Epithelial cell of esophagus (primary cell): Measurements from ENCODE around the gene ATXN1.
A peak's percentile ranks its signal among the peaks of the same experiment; 100 is the strongest.
"Not testable (repeated sequence)": the region's sequence is repeated elsewhere in the genome, so short reads cannot be mapped to it uniquely, and the experiment has no call there.

Experiments used
- DNase-seq: peaks from one replicate; pipeline ENCODE4 v3.0.0; 2010; ENCODE audit warnings: low read depth
- H3K4me3 ChIP-seq: 2 replicates; pipeline ENCODE4 v1.5.1; 2011; ENCODE audit warnings: mild to moderate bottlenecking, low read length, control low read depth
- TF ChIP-seq, protein P1 (sequence below): IDR thresholded peaks from 2 replicates; pipeline ENCODE4 v1.5.1; 2011; ENCODE audit warnings: low read depth, mild to moderate bottlenecking, low read length, control low read depth, inconsistent platforms; ENCODE audit not compliant: insufficient read depth; ENCODE audit errors: missing control alignments

Gene ATXN1

GRCh38 chr6:16388488-16388887 lies 372.8 kb downstream of the ATXN1 start:
- TF ChIP-seq, protein P1, sequence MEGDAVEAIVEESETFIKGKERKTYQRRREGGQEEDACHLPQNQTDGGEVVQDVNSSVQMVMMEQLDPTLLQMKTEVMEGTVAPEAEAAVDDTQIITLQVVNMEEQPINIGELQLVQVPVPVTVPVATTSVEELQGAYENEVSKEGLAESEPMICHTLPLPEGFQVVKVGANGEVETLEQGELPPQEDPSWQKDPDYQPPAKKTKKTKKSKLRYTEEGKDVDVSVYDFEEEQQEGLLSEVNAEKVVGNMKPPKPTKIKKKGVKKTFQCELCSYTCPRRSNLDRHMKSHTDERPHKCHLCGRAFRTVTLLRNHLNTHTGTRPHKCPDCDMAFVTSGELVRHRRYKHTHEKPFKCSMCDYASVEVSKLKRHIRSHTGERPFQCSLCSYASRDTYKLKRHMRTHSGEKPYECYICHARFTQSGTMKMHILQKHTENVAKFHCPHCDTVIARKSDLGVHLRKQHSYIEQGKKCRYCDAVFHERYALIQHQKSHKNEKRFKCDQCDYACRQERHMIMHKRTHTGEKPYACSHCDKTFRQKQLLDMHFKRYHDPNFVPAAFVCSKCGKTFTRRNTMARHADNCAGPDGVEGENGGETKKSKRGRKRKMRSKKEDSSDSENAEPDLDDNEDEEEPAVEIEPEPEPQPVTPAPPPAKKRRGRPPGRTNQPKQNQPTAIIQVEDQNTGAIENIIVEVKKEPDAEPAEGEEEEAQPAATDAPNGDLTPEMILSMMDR: no peak
- H3K4me3 ChIP-seq: no peak overlapping the region
- DNase-seq: no peak

DNA sequence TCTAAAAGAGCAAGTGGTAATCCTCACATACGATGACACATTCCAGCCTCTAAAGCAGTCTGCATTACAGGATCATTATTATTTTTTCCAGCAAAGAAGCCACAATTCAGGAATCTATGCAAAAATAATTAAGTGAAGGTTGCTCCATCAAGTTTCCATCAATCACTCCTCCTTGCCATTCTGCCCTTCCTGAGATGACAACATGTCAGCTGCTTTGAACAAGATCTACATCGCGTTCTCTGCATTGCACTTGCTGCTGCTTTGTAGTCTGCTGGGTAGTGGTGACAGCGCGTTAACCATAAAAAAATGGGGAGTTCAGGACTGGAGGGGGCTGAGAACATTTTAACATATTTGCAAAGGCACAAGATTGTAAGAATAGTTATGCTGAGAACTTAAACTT lies 375.2 kb downstream of the ATXN1 start:
- no peak for DNase-seq
- TF ChIP-seq, protein P1: no peak

DNA sequence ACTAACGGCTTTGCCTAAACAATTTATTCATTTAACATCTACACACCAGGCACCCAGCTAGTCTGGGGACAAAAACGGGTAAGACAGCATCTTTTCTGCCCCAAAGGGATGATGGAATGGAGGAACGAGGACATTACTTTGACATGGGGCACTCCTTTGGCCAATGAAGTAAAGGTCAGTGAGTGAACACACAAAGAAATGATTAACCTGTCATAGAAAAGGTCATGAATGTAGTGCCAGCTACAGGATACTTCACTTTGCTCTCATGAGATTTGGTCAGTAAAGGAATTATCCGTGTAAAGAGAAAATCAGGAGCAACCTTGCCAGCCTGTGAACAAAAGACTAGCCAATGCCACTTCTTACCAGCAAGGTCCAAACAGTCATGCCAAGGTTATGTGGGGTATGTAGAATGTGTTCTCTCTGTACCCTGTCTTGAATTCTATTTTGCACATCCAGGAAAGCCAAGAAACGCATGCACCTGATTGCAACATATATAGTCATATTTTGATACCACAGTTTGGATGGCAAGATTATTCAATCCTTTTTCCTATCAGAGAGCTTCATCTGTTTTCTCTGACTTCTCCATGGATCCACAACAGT lies 377.6 kb downstream of the ATXN1 start:
- no peak for DNase-seq
- H3K4me3 ChIP-seq: no peak overlapping the region
- TF ChIP-seq, protein P1: no peak

More for the DNA sequence above, 375.2 kb downstream of the ATXN1 start:
- no peak overlapping the region for H3K4me3 ChIP-seq

- not testable (repeated sequence) for DNase-seq, H3K4me3 ChIP-seq
Observed at GRCh38 chr6:16381968-16382367, 379.3 kb downstream of the ATXN1 start.

DNA sequence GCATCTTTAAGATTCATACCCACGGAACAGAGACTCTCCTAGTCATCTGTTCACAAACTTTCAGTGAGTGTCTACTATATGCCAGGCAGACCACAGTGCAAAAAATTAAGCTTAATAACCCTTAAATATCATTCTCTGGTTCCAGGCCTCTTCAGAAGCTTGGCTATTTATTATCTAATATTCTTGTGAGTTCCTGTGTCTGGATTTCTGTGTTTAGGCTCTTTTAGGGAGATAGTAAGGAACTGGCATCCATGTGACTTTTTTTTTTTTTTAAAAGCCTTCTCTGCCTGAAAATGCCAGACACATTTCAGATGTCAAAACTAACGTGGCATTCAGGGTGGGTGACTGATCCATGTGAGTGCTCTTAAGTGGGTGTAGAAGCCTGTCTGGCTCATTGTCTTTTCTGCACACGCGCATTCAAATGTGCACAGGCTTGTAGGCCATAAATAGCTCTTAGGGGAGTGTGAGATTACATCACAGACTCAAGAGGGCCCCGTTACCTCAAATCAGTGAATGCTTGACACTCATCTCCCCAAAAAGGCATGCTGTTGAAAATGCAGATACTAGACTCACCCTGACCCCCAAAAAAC lies 380.9 kb downstream of the ATXN1 start:
- no peak overlapping the region for H3K4me3 ChIP-seq
- TF ChIP-seq, protein P1: no peak
- DNase-seq: peak; percentile 10

- not testable (repeated sequence) for DNase-seq, H3K4me3 ChIP-seq
Observed at GRCh38 chr6:16378360-16378759, 382.9 kb downstream of the ATXN1 start.

DNA sequence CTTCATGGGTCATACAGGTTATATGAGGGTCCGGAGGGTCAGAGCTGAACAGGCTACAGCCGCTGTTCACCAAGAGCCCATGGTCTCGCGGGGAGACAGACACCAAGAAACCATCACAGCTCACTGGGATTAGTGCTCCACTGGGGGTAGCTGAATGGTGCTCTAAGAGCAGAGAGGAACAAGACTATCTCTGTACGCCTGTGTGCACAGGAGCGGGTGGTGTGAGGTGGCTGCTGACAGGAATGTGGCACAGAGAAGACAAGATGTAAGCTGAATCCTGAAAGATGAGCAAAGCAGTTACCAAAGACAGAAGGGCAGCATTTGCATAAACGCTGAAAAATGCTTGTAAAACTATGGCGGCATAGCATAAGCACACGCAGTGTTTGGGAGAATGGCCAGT lies 383.8 kb downstream of the ATXN1 start:
- TF ChIP-seq, protein P1: no peak
- no peak overlapping the region for H3K4me3 ChIP-seq
- DNase-seq: no peak

- TF ChIP-seq, protein P1: no peak
- no peak overlapping the region for H3K4me3 ChIP-seq
- DNase-seq: no peak
Observed at GRCh38 chr6:16375843-16376242, 385.4 kb downstream of the ATXN1 start.
